Activated T-cell treated with anti-CD3 and anti-CD28 coated beads for 4 hours (primary cell): ENCODE data around the gene HEY2.
A peak's percentile ranks its signal among the peaks of the same experiment; 100 is the strongest.
"Not testable (repeated sequence)": the region's sequence is repeated elsewhere in the genome, so short reads cannot be mapped to it uniquely, and the experiment has no call there.

Source experiments
- DNase-seq: peaks from one replicate; pipeline ENCODE4 v3.0.0-alpha.2; 2020

HEY2 gene

DNA sequence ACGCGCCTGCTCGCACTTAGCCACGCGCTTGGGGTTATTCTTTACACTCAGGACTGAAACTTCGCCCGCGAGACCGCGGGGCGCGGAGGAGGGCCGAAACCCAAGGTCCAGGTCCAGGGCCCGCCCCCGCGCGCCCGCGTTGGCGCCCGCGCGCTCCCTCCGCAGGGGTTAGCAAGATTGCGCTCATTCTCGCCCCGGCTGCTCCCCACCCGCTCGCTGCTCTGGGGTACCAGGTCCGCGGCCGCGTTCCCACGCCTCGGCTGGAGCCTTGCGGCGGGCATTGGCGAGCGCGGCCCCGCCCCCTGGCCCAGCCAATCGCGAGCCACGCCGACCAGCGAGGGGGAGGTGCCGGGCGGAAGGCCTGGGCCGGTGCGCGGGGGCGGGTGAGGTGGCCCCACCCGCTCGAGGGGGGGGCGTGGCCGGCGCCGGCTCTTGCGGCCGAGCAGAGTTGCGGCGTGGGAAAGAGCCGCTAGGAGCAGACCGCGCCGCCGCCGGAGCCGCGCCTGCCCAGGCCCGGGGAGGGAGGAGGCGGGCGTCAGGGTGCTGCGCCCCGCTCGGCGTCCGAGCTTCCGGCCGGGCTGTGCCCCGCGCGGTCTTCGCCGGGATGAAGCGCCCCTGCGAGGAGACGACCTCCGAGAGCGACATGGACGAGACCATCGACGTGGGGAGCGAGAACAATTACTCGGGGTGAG is at the start of gene HEY2:
Gene HEY2, plus strand, starts transcription at position 460 of the 692 bp plus-strand sequence. Its CDS starts 145 bp downstream, at position 605.
- DNase-seq = peak; percentile 73

DNA sequence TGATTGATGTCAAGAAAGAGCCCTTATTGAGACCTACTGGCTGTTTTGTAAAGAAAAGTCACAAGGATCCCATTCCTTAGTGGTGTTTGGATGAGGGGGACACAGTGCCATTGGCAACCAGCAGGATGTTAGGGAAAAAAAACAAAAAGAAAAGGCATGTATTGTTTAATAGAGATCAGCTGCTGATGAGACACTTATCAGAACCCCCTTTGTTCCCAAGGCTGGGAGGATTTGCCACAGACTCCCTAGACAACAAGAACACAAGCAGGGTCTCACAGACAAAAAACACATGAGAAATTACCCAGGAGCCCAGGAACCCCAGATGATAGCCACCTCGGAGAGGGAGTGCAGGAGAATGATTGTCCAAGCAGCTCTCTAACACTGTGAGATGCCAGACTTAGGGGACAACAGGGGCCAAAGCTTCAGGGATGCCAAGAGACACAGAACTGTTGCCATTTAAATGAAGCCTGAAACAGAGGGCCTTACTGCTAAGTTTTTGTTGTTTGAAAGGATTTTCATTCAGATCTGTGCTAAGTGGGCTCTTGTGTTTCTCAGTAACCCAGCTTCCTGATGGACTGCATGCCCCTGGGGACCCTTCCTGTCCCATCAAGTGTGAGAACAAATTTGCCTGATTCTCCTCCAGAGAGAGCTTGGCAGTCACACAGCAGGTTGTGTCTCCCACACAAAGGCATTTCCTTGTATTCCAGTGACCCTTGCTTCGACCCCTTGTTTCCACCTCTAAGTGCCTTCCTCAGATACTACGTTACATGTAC is 48.7 kb upstream of the HEY2 start:
- DNase-seq = no peak

DNA sequence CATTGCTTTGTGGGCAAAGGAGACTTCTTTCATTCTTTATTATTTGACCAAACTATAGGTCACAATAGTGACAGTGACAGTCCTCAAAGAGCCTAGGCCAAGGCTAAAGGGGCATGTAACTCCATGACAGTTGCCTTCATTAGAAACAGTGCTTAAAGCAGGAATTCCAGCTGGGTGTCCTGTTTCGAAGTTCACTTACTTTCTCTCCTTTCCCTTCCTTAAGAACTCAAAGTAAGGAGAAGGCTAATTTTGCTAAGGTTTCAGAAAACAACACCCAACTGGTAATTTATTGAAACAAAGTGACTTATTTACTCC is 48.1 kb upstream of the HEY2 start:
- DNase-seq = no peak

DNA sequence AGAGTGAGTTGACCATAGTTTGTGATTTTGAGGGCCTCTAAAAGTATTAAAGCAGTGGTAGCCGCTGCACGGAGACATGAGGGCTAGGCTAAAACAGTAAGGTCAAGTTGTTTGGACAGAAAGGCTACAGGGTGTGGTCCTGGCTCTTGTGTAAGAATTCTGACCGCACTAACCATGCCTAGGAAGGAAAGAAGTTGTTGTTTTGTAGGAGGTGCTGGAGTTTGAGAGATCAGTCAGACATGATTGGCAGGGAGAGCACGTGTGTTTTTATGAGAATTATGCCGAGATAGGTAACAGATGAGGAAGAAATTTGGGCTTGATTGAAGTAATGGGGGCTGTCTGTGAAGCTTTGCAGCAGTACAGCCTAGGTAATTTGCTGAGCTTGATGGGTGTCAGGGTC is 45.5 kb upstream of the HEY2 start:
- not testable (repeated sequence) for DNase-seq

DNA sequence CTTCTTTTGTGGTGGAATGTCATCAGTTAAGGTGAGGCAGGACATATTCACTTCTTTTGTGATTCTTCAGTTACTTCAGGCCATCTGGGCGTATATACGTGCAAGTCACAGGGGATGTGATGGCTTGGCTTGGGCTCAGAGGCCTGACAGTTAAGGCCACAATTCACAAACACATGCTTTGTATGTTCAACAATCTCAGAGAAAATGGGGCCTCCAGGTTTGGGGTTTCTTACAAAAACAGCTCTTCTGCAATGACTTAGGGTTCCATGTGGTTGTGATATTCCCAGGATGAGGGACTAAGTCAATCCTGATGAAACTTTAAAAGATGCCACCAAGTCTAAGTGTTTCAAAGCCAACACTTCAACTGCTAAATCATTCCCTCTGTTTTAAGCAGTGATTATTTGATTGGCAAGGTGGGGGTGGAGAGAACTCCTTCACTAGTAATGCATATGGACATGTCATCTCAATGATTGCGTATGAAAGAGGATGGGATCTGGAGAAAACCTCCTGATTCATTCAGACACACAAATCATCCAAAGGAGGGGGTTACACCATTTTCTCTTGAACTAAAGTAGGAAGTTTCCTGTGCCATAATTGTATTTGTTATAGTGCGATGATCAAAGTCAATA is 41.7 kb upstream of the HEY2 start:
- DNase-seq = no peak

DNA sequence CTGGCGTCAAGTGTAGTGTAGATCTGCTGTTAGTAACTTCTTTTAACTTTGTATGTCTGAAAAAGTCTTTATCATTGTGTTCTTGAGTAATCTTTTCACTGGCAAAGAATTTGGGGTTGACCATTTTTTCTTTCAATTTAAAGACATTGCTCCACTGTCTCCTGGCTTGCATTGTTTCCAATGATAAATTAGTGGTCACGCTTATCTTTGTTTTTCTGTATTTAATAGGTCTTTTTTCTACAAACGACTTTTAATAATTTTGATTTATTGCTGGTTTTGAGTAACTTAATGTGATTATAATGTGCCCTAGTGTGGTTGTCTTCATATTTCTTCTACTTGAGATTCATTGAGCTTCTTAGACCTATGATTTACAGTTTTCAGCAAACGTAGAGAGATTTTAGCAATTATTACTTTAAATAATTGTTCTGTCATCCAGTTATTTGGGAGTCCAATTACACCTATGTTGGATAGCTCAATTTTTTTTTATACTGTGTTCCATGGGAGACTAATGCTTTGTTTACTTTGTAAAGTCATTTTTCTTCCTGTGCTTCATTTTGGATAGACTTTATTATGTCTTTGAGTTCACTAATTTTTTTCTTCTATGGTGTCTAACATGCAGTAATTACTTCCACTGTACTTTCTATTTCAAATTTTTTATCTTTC is 38.3 kb upstream of the HEY2 start:
- no peak for DNase-seq

DNA sequence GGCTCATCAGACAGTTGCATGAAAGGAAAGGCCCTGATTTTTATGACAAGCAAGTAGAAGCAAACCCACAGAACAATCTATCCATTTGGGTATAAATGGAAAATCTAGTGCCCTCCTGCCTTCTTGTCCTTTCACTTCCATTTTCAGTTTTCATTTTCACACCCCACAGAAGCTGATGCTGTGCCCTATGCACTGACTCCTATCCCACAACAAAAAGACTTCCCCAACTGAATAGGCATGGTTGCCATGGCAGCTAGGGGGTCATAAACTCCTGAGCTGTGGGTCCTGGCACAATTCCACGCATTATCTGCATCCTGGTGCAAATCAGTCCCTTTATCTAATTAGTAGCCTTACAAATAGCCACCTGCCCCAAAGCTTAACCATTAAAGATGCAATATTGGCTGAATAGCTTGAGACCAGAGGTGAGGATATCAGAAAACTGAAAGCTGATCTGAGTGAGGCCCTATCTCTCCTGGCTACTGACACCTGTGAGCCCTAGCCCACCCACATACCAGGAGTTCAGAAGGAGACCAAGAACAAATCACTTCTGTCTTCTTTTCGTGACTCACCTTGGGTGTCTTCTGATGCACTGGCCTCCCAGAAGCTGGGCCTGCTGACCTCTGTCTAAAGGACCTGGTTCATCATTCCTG is 34.9 kb upstream of the HEY2 start:
- DNase-seq = no peak

DNA sequence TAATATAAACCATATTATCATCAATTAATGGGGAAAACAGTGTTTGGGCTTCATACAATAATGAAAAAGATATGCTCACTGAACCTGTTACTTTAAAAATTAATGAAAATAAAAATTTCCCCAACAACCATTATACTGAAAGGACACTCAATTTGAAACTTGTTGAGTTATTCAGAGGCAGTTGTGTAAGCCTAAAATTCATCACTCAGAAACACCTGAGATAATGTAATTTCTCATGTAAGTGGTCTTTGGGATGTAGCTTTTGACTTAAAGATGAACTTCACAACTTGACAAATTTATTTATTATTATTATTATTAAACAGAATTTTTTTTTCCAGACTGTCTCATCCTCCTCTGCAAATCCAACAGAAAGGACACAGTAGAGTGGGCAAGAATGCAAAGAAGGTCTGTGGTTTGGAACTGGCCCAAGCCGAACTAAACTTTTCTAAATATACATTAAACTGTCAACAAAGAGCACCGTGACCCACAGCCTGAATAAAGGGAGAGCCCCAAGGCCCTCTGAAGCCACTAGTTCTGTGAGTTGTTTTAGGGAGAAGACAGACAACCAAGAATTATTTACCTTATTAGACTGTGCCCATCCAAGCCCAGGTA is 32.2 kb upstream of the HEY2 start:
- DNase-seq = no peak

DNA sequence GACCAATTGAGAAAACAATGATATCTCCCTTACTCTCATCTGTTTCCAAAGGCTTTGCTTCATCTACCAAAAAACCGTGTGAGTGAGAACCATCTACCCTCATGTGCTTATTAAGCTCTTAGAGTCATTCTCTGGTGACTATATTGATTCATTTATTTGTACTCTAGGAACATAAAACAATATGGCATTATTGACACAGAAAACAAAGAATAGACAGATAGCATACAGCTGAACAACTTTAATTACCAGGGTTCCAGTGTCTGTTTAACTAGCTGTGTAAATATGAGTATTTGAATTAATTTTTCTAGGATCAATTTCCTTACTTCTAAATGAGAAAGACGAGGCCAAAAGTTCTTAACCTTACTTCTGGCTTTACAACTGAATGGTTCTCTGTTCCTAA is 31.3 kb upstream of the HEY2 start:
- no peak for DNase-seq

DNA sequence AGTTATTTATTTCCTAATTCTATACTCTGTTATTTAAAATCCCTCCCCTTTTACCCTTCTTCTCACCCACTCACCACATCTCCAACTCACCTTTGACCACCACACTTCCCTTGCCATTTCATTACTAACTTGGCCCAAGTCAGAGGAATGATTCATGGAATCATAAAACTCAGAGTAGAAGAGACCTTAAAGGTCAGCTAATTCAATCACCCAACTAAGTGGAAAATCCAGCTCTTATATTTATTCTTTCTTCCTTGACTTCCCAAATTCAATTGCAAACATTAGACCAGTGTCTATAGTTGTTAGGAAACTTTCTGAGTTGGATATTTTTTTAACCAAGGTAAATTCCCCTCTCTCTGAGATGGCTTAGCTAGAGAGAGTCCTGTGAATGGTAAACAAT is 26.5 kb upstream of the HEY2 start:
- DNase-seq = no peak

DNA sequence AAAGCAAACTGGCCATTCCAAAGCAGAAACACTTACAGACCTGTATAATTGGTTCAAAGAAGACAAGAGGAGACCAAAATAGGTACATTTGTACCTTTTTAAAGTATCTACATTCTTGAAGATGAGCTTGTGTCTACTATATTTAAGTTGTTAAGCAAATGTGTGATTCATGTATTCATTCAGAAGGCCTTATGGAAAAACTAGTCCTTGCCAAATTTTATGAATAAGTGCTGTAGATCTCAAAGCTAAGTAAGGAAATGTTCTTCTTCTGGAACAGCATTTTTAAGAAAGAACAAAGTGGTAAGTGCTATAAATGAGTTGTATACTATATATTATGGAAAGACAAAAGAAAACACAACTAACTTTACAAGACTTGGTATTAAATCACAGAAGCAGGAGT is 22.2 kb upstream of the HEY2 start:
- DNase-seq = no peak

DNA sequence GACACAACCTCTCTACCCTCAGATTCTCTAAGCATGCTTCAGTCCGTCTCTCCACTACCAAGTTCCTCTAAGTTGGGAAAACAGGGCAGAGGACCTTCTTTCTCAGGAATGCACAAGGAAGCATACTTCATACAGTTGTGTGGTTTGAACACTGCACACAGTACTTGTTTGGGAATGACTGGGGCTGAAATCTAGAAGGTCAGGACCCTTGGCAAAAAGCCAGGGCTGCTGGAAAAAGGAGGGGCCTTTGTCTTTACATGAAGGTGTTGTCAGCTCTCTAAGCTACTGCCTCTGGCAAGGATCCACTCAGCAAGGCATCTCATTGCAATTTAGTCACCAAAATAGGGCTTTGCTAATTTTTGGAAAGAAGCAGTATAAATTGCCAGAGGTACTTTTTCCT is 20.7 kb upstream of the HEY2 start:
- DNase-seq = no peak

DNA sequence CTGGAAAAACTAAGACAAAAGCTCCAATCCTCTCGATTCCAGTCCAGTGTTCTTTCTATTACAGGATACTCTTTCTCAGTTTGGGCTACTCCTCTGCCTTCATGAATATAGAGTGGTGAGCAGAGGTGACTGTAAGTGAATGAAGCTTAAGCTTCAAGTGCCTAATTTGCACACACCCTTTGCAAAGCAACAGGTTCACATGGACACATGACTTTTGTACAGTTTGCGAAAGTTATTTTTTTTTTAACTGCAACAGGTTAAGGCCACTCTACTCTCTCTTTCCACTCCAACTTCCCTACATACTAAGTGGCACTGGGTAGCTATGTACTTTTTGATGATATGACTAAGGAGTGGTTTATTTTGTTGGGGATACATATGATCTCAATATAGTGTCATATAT is 19.4 kb upstream of the HEY2 start:
- DNase-seq = no peak

DNA sequence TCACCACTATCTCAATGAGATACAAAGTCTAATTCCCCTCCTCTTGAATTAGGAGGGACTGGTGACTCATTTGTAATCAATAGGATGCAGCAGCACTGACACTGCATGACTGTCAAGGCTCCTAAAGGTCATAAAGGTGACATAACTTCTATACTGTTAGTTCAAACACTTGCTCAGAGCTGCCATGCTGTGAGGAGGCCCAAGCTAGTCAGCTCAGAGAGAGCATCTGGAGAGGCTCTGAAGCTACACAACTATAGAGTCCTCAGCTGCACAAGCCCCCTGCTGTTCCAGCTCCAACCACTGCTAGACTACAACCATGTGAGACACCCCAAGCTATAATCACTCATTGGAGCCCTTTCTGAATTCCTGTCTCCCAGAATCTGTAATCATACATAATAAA is 17.0 kb upstream of the HEY2 start:
- DNase-seq = no peak

DNA sequence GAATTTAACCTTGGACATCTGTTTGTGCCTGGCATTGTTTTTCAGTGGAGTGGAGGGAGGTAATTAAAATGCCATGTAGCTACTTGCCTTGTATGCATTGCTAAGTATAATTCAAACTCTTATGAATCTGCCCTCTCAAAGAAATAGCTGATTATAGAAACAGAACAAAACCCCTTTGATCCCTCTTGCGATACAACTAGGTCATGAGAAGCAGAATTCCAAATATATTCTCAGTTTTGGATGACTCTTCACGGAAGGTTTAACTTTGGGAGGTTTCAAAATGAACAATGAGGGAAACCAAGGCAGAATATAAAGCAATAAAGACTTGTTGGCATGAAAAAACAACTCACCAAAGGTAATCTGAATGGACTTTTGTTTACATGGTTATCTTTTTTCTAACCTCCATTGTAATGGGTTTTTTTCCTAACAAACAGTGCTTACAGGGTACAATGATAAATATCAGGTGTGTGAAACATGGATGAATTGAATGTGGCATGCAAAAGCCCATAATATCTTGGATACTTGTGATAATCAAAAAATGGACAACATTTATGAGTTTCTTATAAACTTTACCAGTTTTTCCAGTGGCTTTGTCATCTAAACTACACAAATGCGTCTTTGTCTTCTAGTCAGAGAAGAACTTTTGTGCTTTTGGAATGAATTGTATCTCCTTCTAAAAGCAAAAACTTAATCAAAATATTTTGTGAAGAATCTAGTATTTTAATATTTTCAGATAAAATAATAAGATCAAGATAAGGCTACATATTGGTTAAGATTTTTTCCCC is 15.7 kb upstream of the HEY2 start:
- DNase-seq = no peak

DNA sequence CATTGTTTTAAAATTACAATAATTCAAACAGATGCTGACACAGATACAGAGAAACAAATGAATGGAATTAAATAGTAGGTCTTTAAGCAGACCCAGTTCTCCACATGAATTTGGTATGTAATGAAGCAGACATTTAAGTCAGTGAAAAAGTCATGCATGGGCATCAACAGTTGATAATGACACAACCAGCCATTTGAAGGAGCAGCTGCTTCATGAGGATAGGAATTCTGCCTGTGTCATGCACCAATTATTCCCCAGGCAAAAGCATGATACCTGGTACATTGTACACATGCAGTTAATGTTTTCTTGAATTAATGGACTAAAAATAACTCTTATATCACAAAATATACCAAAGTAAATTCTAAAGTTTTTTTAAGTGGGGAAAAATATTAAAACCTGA is 11.2 kb upstream of the HEY2 start:
- DNase-seq = no peak

DNA sequence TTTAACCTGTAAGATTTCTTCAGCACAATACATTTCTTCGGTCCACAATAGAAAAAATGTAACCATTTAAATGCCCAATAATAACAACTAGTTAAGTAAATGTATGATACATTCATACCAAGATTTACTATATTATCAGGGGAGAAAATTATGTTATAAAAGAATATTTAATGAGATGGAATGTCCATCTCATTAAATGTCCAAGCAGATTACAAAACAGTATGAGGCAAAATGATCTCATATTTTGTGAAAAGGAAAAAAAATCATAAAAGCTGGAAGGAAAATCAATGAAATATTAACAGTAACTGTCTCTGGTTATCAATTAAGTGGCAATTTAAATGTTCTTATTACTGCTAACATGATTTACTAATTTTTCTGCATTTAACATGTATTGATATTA is 10.1 kb upstream of the HEY2 start:
- DNase-seq = no peak

DNA sequence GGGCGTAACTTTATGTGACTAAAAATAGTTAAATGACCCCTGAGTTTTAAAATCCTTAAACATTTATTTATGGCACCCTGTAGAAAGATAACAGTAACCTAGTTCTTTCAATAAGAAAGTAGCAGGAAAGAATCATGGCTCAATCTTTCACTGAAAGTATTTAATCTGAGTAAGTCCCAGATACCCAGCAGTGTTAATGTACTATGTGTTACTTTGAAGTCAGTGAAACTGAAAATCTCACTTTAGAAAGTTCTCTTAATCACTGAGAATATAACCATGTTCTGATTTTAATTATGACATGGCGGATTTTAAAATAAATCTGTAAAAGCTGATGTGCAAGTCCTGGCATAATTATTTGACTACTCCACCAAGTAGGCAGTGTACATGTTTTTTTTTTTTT is 8.1 kb upstream of the HEY2 start:
- no peak for DNase-seq

DNA sequence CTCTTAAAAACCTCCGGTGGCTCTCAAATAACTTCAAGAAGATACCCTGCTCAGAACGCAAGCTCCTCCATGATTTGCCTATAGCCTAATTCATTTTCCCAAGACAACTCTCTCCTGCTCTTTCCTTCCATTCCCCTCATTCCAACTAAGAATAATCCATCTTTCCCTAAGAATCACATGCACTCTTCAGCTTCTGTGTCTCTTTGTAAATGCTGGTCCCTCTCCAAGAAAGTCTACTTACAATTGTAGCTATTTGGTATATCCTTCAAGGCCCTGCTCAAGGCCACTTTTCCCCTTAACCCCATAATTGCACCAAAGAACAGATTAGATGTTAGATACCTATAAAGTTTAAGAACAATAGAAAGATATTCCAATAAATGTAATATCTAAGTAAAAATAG is 7.4 kb upstream of the HEY2 start:
- DNase-seq = no peak

DNA sequence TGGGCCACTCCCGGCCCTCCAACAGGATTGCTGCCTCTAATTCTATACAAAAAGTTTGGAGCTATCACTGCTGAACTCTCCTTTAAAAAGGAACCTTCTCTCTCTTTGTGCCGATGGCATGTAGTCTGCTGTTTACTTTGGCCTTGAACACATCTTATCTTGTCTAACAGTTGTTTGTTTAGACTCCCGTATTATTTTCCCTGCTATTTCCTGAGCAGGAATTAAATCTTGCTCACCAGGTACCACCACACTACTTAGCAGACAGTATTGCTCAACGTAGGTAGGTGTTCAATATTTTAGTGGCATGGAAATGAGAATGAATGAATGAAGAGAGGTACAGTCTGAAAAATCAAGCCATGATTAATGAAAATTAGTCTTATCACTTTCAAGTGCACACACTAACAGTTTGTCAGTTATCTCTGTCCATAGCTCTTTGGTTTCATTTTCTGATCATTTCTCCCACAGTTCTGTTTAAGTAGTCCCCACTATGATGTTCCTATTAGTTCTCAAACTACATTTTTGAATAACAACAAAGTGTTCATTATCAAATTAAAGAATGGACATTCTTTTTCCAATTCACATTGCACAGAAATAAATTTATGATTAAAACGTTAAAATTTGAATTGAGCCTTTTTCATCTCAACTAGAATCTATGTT is 6.8 kb upstream of the HEY2 start:
- DNase-seq = no peak

DNA sequence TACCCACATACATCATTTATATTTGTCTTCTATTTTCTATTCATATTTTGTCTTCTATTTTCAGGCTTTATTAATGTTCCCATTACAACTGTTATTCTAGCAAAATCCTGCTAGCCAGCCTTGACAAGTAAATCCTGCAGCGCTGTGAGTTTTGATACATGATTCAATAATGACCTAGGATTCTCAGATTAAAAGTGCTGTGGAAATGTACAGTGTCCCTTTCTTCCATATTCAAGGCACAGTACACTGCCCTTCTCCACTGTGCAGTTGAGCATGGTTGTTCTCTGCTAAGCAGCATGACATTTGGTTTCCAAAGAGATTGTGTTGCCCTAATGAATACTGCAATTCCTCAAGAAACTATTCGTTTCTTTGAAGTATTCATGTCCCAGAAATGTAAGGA is 5.8 kb upstream of the HEY2 start:
- DNase-seq = no peak
